ENCODE measurements around the gene TMEM145. TPM values are rescaled to one million over a fixed set of nuclear protein-coding genes. Genes with fewer than 3 reads are reported as not detected.

TMEM145 gene
- polyA plus RNA-seq, 1 donor from 2014 or later = 30.9 TPM

DNA sequence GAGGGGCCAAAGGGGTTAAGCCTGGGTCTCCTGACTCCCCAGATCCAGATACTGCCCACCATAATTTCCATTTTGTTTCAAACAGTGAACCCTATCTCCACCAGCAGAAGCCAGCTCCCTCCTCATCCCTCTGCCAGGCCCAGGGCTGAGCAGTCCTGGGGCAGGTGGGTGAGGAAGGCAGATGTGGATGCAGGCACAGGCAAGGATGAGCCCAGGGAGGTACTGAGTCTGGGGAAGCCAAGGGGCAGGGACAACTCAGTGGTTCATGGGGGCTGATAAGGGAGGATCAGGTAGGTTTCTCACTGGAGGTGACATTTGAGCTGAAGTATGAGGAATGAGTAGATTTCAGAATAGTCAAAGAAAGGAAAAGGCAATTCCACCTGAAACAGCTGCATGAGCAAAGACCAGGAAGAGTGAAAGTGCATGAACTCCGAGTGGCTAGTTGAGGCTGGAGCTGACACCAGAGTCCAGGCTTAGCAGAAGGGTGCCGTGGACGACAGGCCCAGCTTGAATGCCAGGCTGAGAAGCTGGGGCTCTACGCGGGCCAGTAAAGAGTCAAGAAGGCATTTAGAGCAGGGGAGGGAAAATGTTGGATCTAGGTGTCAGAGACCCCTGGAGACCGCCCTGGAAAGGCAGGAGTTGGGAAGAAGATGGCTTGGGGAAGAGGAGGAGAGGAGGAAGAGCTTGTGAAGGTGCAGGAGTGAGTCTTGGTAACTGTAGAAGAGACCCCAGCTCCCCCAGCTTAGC, 33.8 kb upstream of the TMEM145 start:
- H3K4me2 ChIP-seq (ENCODE audit: low read length) = peak overlapping the region; percentile 90
- no peaks in the 10 kb centered on the region for H3K27me3 ChIP-seq (ENCODE audit: insufficient read depth, low read depth, low read length)
- no peak overlapping the region for H2AFZ ChIP-seq (ENCODE audit: low read depth, low read length)
- no peaks in the 10 kb centered on the region for H3K9me3 ChIP-seq (ENCODE audit: low read length)
- peaks cover 2% of the 10 kb centered on the region for H3K36me3 ChIP-seq (ENCODE audit: insufficient read depth, low read length)
- H3K27ac ChIP-seq (ENCODE audit: low read length) = peak overlapping the region; percentile 99
- H3K9ac ChIP-seq (ENCODE audit: low read length) = peak overlapping the region; percentile 95
- TF ChIP-seq MXI1 (conservative IDR thresholded peaks at IDR 0.05; ENCODE audit: poor library complexity, severe bottlenecking) (peak; percentile 34), EP300 (conservative IDR thresholded peaks at IDR 0.05; ENCODE audit: poor library complexity, severe bottlenecking) (no peak)
- no peaks in the 10 kb centered on the region for H3F3A ChIP-seq (ENCODE audit: insufficient read depth, low read length, poor library complexity, severe bottlenecking)
- H3K79me2 ChIP-seq (replicated peaks; ENCODE audit: insufficient read depth, low read length) = peaks cover 26% of the 10 kb centered on the region
- peak overlapping the region; percentile 91 for H3K4me3 ChIP-seq (ENCODE audit: low read length)
- no peaks in the 10 kb centered on the region for H4K20me1 ChIP-seq (ENCODE audit: insufficient read depth)
- H3K9me2 ChIP-seq (ENCODE audit: insufficient read depth, low read length) = no peaks in the 10 kb centered on the region

DNA sequence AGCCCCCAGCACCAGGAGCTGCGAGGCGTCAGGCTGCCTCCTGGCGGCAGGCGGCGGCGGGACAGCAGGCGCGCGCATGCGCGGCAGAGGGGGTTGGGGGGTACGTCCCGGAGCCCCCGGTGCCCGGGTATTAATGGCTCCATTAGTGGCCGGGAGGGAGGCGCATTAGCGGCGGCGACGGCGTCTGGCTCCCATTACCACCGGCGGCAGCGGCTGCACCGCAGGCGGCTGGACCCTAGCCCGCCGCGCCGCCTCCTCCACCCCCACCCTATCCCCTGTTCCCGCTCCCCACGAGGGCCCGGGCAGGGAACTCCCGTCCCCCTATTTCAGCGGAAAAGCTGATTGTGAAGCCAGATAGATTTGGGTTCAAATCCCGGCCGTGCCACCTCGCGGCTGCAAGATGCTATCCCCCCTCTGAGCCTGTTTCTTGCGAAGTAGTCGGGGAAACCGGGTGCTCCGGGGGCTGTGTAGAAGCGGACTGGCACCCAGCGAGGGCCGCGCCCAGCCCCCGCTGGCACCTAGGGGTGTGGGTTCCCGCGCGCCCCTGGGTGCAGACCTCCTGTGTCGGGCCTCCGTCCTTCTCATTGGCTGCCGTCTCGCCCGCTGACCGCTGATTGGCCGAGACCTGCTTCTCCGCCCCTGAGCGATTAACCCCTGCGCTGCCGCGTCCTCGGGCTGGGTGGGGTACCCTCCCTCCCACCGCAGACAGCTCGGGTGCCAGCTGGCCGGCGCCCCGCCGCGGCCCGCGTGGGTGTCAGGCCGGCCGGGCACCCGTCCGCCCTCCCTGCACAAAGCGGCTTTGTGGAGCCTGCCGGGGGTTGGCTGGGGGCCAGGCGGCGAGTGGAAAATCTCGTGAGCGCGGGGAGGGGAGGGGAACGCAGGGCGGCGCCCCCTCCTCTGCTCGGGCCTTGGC, 33.0 kb upstream of the TMEM145 start:
- Histone ChIP-seq H4K20me1 (ENCODE audit: insufficient read depth) (peaks cover 5% of the 10 kb centered on the region), H3K27ac (ENCODE audit: low read length) (peak overlapping the region; percentile 99), H3K36me3 (ENCODE audit: insufficient read depth, low read length) (no peaks in the 10 kb centered on the region), H3K27me3 (ENCODE audit: insufficient read depth, low read depth, low read length) (no peaks in the 10 kb centered on the region), H3K79me2 (replicated peaks; ENCODE audit: insufficient read depth, low read length) (peaks cover 25% of the 10 kb centered on the region), H3K9ac (ENCODE audit: low read length) (peak overlapping the region; percentile 95), H3K9me3 (ENCODE audit: low read length) (no peaks in the 10 kb centered on the region), H2AFZ (ENCODE audit: low read depth, low read length) (no peak overlapping the region), H3K4me3 (ENCODE audit: low read length) (peak overlapping the region; percentile 91), H3K4me2 (ENCODE audit: low read length) (peak overlapping the region; percentile 53), H3F3A (ENCODE audit: insufficient read depth, low read length, poor library complexity, severe bottlenecking) (no peaks in the 10 kb centered on the region), H3K9me2 (ENCODE audit: insufficient read depth, low read length) (no peaks in the 10 kb centered on the region)
- peak; percentile 88 for TF ChIP-seq RAD21 (conservative IDR thresholded peaks at IDR 0.05)
- TF ChIP-seq MXI1 (conservative IDR thresholded peaks at IDR 0.05; ENCODE audit: poor library complexity, severe bottlenecking) = peak; percentile 35
- no peak for TF ChIP-seq EZH2 (IDR thresholded peaks at IDR 0.05; ENCODE audit: borderline replicate concordance, insufficient read depth, low read length, poor library complexity, severe bottlenecking)
- TF ChIP-seq SMC3 (conservative IDR thresholded peaks at IDR 0.05; ENCODE audit: poor library complexity) = peak; percentile 90
- TF ChIP-seq POLR2AphosphoS5 (IDR thresholded peaks at IDR 0.05) = peak; percentile 81
- TF ChIP-seq, protein P1, sequence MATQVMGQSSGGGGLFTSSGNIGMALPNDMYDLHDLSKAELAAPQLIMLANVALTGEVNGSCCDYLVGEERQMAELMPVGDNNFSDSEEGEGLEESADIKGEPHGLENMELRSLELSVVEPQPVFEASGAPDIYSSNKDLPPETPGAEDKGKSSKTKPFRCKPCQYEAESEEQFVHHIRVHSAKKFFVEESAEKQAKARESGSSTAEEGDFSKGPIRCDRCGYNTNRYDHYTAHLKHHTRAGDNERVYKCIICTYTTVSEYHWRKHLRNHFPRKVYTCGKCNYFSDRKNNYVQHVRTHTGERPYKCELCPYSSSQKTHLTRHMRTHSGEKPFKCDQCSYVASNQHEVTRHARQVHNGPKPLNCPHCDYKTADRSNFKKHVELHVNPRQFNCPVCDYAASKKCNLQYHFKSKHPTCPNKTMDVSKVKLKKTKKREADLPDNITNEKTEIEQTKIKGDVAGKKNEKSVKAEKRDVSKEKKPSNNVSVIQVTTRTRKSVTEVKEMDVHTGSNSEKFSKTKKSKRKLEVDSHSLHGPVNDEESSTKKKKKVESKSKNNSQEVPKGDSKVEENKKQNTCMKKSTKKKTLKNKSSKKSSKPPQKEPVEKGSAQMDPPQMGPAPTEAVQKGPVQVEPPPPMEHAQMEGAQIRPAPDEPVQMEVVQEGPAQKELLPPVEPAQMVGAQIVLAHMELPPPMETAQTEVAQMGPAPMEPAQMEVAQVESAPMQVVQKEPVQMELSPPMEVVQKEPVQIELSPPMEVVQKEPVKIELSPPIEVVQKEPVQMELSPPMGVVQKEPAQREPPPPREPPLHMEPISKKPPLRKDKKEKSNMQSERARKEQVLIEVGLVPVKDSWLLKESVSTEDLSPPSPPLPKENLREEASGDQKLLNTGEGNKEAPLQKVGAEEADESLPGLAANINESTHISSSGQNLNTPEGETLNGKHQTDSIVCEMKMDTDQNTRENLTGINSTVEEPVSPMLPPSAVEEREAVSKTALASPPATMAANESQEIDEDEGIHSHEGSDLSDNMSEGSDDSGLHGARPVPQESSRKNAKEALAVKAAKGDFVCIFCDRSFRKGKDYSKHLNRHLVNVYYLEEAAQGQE (IDR thresholded peaks at IDR 0.05; ENCODE audit: borderline replicate concordance) = peak; percentile 74
- TF ChIP-seq, protein P2, sequence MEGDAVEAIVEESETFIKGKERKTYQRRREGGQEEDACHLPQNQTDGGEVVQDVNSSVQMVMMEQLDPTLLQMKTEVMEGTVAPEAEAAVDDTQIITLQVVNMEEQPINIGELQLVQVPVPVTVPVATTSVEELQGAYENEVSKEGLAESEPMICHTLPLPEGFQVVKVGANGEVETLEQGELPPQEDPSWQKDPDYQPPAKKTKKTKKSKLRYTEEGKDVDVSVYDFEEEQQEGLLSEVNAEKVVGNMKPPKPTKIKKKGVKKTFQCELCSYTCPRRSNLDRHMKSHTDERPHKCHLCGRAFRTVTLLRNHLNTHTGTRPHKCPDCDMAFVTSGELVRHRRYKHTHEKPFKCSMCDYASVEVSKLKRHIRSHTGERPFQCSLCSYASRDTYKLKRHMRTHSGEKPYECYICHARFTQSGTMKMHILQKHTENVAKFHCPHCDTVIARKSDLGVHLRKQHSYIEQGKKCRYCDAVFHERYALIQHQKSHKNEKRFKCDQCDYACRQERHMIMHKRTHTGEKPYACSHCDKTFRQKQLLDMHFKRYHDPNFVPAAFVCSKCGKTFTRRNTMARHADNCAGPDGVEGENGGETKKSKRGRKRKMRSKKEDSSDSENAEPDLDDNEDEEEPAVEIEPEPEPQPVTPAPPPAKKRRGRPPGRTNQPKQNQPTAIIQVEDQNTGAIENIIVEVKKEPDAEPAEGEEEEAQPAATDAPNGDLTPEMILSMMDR (IDR thresholded peaks at IDR 0.05; ENCODE audit: poor library complexity, severe bottlenecking) = peak; percentile 99
- no peak for TF ChIP-seq TAF1 (IDR thresholded peaks at IDR 0.05; ENCODE audit: low read depth)
- TF ChIP-seq EP300 (conservative IDR thresholded peaks at IDR 0.05; ENCODE audit: poor library complexity, severe bottlenecking) = peak; percentile 59
